HG02759 (cell line): ENCODE measurements around the gene BCAM.
"Not testable (repeated sequence)": the region's sequence is repeated elsewhere in the genome, so short reads cannot be mapped to it uniquely, and the experiment has no call there.

Experiments
- ATAC-seq: cut with Tn5 transposase; IDR thresholded peaks from one replicate; pipeline ENCODE4 v1.9.1; 2021; ENCODE audit warnings: mild to moderate bottlenecking, moderate library complexity; ENCODE audit not compliant: unreplicated experiment

Gene BCAM

GRCh38 chr19:44847144-44848035 is 38.5 kb downstream of the BCAM start:
- no peak for ATAC-seq

GRCh38 chr19:44848036-44848811 is 39.3 kb downstream of the BCAM start:
- ATAC-seq: no peak

GRCh38 chr19:44848812-44849447 is 40.0 kb downstream of the BCAM start:
- ATAC-seq: no peak

- ATAC-seq: no peak
These were observed 41.8 kb downstream of the BCAM start for GRCh38 chr19:44850641-44851109.

GRCh38 chr19:44851427-44851826 is 42.5 kb downstream of the BCAM start:
- ATAC-seq: no peak

GRCh38 chr19:44855606-44856005 is 46.7 kb downstream of the BCAM start:
- ATAC-seq: no peak

- no peak for ATAC-seq
These were observed 47.6 kb downstream of the BCAM start for GRCh38 chr19:44856421-44857083.

GRCh38 chr19:44857837-44858236 is 48.9 kb downstream of the BCAM start:
- ATAC-seq: no peak

GRCh38 chr19:44861576-44861975 is 52.7 kb downstream of the BCAM start:
- not testable (repeated sequence) for ATAC-seq

GRCh38 chr19:44863990-44864389 is 55.1 kb downstream of the BCAM start:
- ATAC-seq: no peak

GRCh38 chr19:44865196-44865767 is 56.4 kb downstream of the BCAM start:
- no peak for ATAC-seq

GRCh38 chr19:44866664-44867063 is 57.8 kb downstream of the BCAM start:
- no peak for ATAC-seq

- ATAC-seq: no peak
These were observed 58.7 kb downstream of the BCAM start for GRCh38 chr19:44867578-44867977.

- no peak for ATAC-seq
These were observed 61.0 kb downstream of the BCAM start for GRCh38 chr19:44869733-44870470.
